HepG2 (cell line): ENCODE measurements around the gene GBGT1. TPM values are rescaled to one million over a fixed set of nuclear protein-coding genes. Genes with fewer than 3 reads are reported as not detected.

Experiments
- ATAC-seq: fragments of 200-7000 bp; cut with Tn5 transposase; 3 replicates; pipeline ENCODE4 v1.9.1; 2020; ENCODE audit warnings: mild to moderate bottlenecking, moderate library complexity
- BruUV-seq: library from RNA; stranded (reverse); fragments of 400-500 nt; replicated peaks from 2 replicates; lab custom pipeline; 2021; lab: Mats Ljungman, UMichigan
- CTCF ChIA-PET: fragments of 300-600 bp; formaldehyde crosslinking; extraction: SDS; loops from one replicate; lab custom pipeline; 2021; ENCODE audit warnings: low total read pairs, inconsistent platforms, low intra/inter-chr PET ratio; lab: Yijun Ruan, JAX
- POLR2A ChIA-PET: fragments of 350-600 bp; sonication (Branson Sonifier 250); formaldehyde crosslinking; loops from one replicate; lab custom pipeline; 2020; ENCODE audit warnings: antibody characterized with exemption, inconsistent platforms; lab: Yijun Ruan, JAX
- DNase-seq: peaks from one replicate; pipeline ENCODE4 v3.0.0-alpha.2; 2015; ENCODE audit warnings: low spot score
- FAIRE-seq: peaks from 3 replicates; lab custom pipeline; 2011; peaks lifted over from hg19 to GRCh38; lab: Jason Lieb, UNC
- H2AFZ ChIP-seq: one replicate; pipeline ENCODE4 v1.6.1; 2011; ENCODE audit warnings: low read length, inconsistent platforms
- H3K27ac ChIP-seq: fragments of 300-600 bp; 3 replicates; pipeline ENCODE4 v1.8.0; 2011; ENCODE audit warnings: mixed run types, mild to moderate bottlenecking, mixed read lengths, low read length, inconsistent platforms; ENCODE audit not compliant: insufficient read depth; ENCODE audit errors: extremely low read length
- H3K27me3 ChIP-seq, 2 experiments: fragments of 200-600 bp in 1 of 2; 2 replicates in 1 of 2; 3 replicates in 1 of 2; pipeline versions ENCODE4 v1.6.0 to v1.8.0; 2011; ENCODE audit warnings: low read length in 2 of 2, mild to moderate bottlenecking in 2 of 2, moderate library complexity in 2 of 2, inconsistent platforms in 1 of 2; ENCODE audit not compliant: insufficient read depth in 2 of 2, control insufficient read depth in 1 of 2
- H3K36me3 ChIP-seq, 2 experiments: fragments of 200-600 bp in 1 of 2; replicated peaks in 1 of 2; 2 replicates in 1 of 2; 3 replicates in 1 of 2; pipeline versions ENCODE4 v1.5.1 to v1.8.0; 2011; ENCODE audit warnings: low read length in 2 of 2, inconsistent platforms in 1 of 2; ENCODE audit not compliant: insufficient read depth in 2 of 2, control insufficient read depth in 1 of 2
- H3K4me1 ChIP-seq: 2 replicates; pipeline ENCODE4 v1.5.1; 2012; ENCODE audit warnings: low read length, inconsistent platforms; ENCODE audit not compliant: insufficient read depth
- H3K4me2 ChIP-seq: 2 replicates; pipeline ENCODE4 v1.6.0; 2011; ENCODE audit warnings: low read depth, low read length, inconsistent platforms
- H3K4me3 ChIP-seq, 3 experiments: fragments of 200-600 bp in 1 of 3; sonication (generic), shearing (Covaris generic) in 1 of 3; replicated peaks in 1 of 3; 2 replicates each; pipeline ENCODE4 v1.5.1; 2011 to 2016; ENCODE audit warnings: low read length in 3 of 3, inconsistent platforms in 2 of 3, low read depth in 2 of 3, mild to moderate bottlenecking in 2 of 3, control low read depth in 1 of 3, mixed read lengths in 1 of 3; ENCODE audit not compliant: insufficient read depth in 1 of 3
- H3K79me2 ChIP-seq: one replicate; pipeline ENCODE4 v1.6.1; 2011; ENCODE audit warnings: low read length, inconsistent platforms; ENCODE audit not compliant: insufficient read depth
- H3K9ac ChIP-seq: 2 replicates; pipeline ENCODE4 v1.6.0; 2011; ENCODE audit warnings: mild to moderate bottlenecking, low read depth, low read length, inconsistent platforms; ENCODE audit not compliant: insufficient read depth
- H3K9me3 ChIP-seq: 2 replicates; pipeline ENCODE4 v1.5.1; 2012; ENCODE audit warnings: mild to moderate bottlenecking, low read length
- H4K20me1 ChIP-seq: 2 replicates; pipeline ENCODE4 v1.6.0; 2011; ENCODE audit warnings: inconsistent platforms, mild to moderate bottlenecking, low read length, moderate library complexity; ENCODE audit not compliant: insufficient read depth
- CTCF ChIP-seq: sonication (generic); formaldehyde crosslinking; IDR thresholded peaks from 2 replicates; pipeline ENCODE4 v1.5.0; 2020; ENCODE audit warnings: mild to moderate bottlenecking, missing genetic modification reagents, moderate library complexity
- FOSL1 ChIP-seq: sonication (generic); formaldehyde crosslinking; IDR thresholded peaks from 2 replicates; pipeline ENCODE4 v1.9.0; 2021; ENCODE audit warnings: missing genetic modification reagents, borderline replicate concordance
- HNRNPL ChIP-seq: fragments of 200-400 bp; formaldehyde crosslinking; IDR thresholded peaks from 2 replicates; pipeline ENCODE4 v1.6.1; 2017; ENCODE audit warnings: mild to moderate bottlenecking, low read depth, low read length
- HNRNPLL ChIP-seq: fragments of 200-400 bp; formaldehyde crosslinking; IDR thresholded peaks from 2 replicates; pipeline ENCODE4 v1.6.1; 2017; ENCODE audit warnings: mild to moderate bottlenecking, low read depth, low read length; ENCODE audit not compliant: poor library complexity, severe bottlenecking
- MAFF ChIP-seq: IDR thresholded peaks from 2 replicates; pipeline ENCODE4 v1.6.1; 2011; ENCODE audit warnings: low read depth, low read length, improper control_type of control experiment
- RARG ChIP-seq: sonication (generic); formaldehyde crosslinking; IDR thresholded peaks from 2 replicates; pipeline ENCODE4 v1.4.0; 2020; ENCODE audit warnings: low read depth, mild to moderate bottlenecking, missing genetic modification reagents
- SAP130 ChIP-seq: IDR thresholded peaks from 2 replicates; pipeline ENCODE4 v1.6.1; 2016; ENCODE audit warnings: low read depth
- ZNF496 ChIP-seq: sonication (generic); formaldehyde crosslinking; IDR thresholded peaks from 2 replicates; pipeline ENCODE4 v1.8.1; 2023; ENCODE audit warnings: mild to moderate bottlenecking, moderate library complexity, missing genetic modification reagents; ENCODE audit not compliant: insufficient replicate concordance
- ZNF530 ChIP-seq: sonication (generic); formaldehyde crosslinking; IDR thresholded peaks from 2 replicates; pipeline ENCODE4 v1.5.0; 2020; ENCODE audit warnings: low read depth, mild to moderate bottlenecking, missing genetic modification reagents
- ZNF564 ChIP-seq: sonication (generic); formaldehyde crosslinking; IDR thresholded peaks from 2 replicates; pipeline ENCODE4 v1.8.1; 2023; ENCODE audit warnings: mild to moderate bottlenecking, missing genetic modification reagents
- ZNF607 ChIP-seq: sonication (generic); formaldehyde crosslinking; IDR thresholded peaks from 2 replicates; pipeline ENCODE4 v1.5.1; 2020; ENCODE audit warnings: missing genetic modification reagents, mild to moderate bottlenecking, borderline replicate concordance
- WGBS: methylation state at CpG from one replicate; pipeline ENCODE4 v1.1.6; 2017; ENCODE audit warnings: low lambda C conversion rate; 5-methylcytosine and 5-hydroxymethylcytosine counted together
- in situ Hi-C: cut with HindIII; loops from 2 replicates; pipeline ENCODE4 v1.10.0; 2017; ENCODE audit warnings: low pct_unique_long_range_greater_than_20kb; ENCODE audit not compliant: extremely low pct_ligation_motif_present
- intact Hi-C: fragments of 100-400 bp; cut with micrococcal nuclease; formaldehyde crosslinking; loops from one replicate; pipeline ENCODE4 v1.10.0; 2022; ENCODE audit not compliant: unreplicated experiment
- polyA plus RNA-seq, 8 experiments: library from polyadenylated mRNA; depleted of rRNA in 3 of 8; stranded (reverse) in 7 of 8; unstranded in 1 of 8; fragments of >200 nt; fragmentation: Illumina TruSeq in 4 of 8; extraction: Trizol in 4 of 8; gene quantifications; 2 replicates each; pipeline versions ENCODE4 v1.2.1 to v1.2.3, GENCODE V29; 2011 to 2016; ENCODE audit warnings: low read depth in 4 of 8, missing spikeins in 1 of 8, mixed read lengths in 1 of 8; ENCODE audit not compliant: insufficient read depth in 1 of 8
- total RNA-seq, 5 experiments: library from RNA; depleted of rRNA; stranded (reverse); fragments of >200 nt; fragmentation: Illumina TruSeq; extraction: Trizol; gene quantifications; 2 replicates each; pipeline ENCODE4 v1.2.3, GENCODE V29; 2016; ENCODE audit warnings: low read depth in 1 of 5
- TF ChIP-seq, protein P1 (sequence below): sonication (generic); formaldehyde crosslinking; IDR thresholded peaks from 2 replicates; pipeline ENCODE4 v1.8.1; 2023; ENCODE audit warnings: mild to moderate bottlenecking, missing genetic modification reagents
- TF ChIP-seq, protein P2 (sequence below): sonication (generic); formaldehyde crosslinking; IDR thresholded peaks from 2 replicates; pipeline ENCODE4 v1.4.0; 2020; ENCODE audit warnings: mild to moderate bottlenecking, missing genetic modification reagents

The GBGT1 gene
- total and polyA plus RNA-seq, 2 of the 13 experiments (the other 11 are each of a cell fraction or from before 2014, with no cell fraction given), result not detected

GRCh38 chr9:133149130-133150015, 14.3 kb downstream of the GBGT1 start (continued):
- TF ChIP-seq MAFF (no peak), ZNF496 (CRISPR knock-in tag) (no peak), ZNF530 (CRISPR knock-in tag) (no peak)

DNA sequence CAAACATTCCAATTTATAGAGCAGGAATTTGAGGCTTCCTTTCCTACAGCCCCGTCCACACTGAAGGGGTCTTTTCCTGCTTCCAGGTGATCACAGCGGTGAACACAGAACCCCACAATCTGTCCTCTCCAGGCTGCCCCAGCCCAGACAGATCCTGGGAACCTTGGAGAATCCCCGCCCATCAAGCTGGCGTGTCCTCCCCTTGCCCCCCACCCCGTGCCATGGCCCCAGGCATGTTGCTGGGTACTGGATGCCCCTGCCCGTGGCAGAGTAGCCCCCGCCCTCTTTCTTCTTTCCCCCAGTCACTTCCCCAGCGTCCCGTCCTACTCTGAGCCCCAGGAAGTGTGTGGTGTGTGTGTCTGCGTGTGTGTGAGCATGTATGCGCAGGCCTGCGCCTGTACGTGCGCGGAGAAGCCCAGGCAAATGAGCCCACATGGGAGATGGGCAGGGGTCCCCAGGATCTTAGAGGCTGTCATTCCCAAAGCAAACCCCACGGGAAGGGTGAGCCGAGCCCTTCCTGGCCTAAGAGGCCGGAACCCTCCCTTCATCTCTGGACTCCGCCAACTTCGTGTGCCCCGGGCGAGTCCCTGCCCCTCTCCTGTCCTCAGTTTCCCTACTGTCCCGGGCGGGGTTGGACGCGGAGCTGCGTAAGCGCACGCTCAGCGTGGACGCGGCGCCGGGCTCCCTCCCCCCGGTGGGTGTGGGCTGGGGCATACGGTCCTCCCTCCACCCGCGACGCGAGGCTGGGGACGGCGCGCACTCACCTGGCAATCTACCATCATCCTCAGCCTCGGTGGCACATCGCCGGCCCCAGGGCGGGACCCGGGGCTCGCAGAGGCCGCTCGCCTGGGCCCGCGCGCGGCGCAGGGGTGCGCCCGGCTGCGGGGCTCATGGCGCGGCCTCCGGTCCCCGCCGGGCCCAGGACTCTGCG, 15.2 kb downstream of the GBGT1 start:
- ATAC-seq (peak; percentile 5), DNase-seq (no peak), FAIRE-seq (no peak)
- Histone ChIP-seq H3K27me3 (peaks cover 0 to 3% of the 10 kb centered on the region in 2 experiments; a peak in 1 of 5 replicates), H4K20me1 (peaks cover 8% of the 10 kb centered on the region; the same call in 1 of the 2 replicates), H3K36me3 (no peaks in the 10 kb centered on the region), H3K79me2 (peaks cover 5% of the 10 kb centered on the region), H3K9ac (peak overlapping the region; percentile 85), H3K9me3 (no peaks in the 10 kb centered on the region), H3K4me1 (peaks cover 61% of the 10 kb centered on the region), H3K4me2 (peak overlapping the region; percentile 100), H3K27ac (peak overlapping the region; percentile 80), H3K4me3 (peak overlapping the region; percentile 84 to 88 (median 88)), H2AFZ (no peak overlapping the region)
- WGBS, result 2% methylated on average over 29 of the region's 65 CpGs
- intact Hi-C loops, result loop anchor here (5.0 kb wide), 2 partner anchors 106 to 121 kb away; no protein-coding TSS in a partner anchor
- no TSS peak for BruUV-seq
- in situ Hi-C loops, result loop anchor here (5.0 to 10.0 kb wide), 2 partner anchors 41 to 104 kb away; no protein-coding TSS in a partner anchor
- ChIA-PET POLR2A (interaction anchor here (1.0 to 2.0 kb wide), 7 partner anchors 10 to 311 kb away, joined by 3 to 12 read pairs (median 4); partner anchors contain the start of genes CACFD1, GTF3C5, MED22 and RALGDS), CTCF (interaction anchor here (0.6 to 5.7 kb wide), 3 partner anchors 13 to 126 kb away, joined by 3 to 70 read pairs (median 3); no protein-coding TSS in a partner anchor)
- TF ChIP-seq SAP130 (CRISPR knock-in tag) (peak; percentile 42), RARG (CRISPR knock-in tag) (no peak), ZNF607 (CRISPR knock-in tag) (0 out of 2 replicates have a peak, but pooled peaks have one; percentile 11), HNRNPL (0 out of 2 replicates have a peak, but pooled peaks have one; percentile 37), CTCF (CRISPR knock-in tag) (peak; percentile 7; the same call in 1 of the 2 replicates), HNRNPLL (peak; percentile 49), ZNF564 (no peak), FOSL1 (CRISPR knock-in tag) (no peak)
- TF ChIP-seq, protein P1, sequence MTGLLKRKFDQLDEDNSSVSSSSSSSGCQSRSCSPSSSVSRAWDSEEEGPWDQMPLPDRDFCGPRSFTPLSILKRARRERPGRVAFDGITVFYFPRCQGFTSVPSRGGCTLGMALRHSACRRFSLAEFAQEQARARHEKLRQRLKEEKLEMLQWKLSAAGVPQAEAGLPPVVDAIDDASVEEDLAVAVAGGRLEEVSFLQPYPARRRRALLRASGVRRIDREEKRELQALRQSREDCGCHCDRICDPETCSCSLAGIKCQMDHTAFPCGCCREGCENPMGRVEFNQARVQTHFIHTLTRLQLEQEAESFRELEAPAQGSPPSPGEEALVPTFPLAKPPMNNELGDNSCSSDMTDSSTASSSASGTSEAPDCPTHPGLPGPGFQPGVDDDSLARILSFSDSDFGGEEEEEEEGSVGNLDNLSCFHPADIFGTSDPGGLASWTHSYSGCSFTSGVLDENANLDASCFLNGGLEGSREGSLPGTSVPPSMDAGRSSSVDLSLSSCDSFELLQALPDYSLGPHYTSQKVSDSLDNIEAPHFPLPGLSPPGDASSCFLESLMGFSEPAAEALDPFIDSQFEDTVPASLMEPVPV (CRISPR knock-in tag), result 0 out of 2 replicates have a peak, but pooled peaks have one; percentile 8
- TF ChIP-seq, protein P2, sequence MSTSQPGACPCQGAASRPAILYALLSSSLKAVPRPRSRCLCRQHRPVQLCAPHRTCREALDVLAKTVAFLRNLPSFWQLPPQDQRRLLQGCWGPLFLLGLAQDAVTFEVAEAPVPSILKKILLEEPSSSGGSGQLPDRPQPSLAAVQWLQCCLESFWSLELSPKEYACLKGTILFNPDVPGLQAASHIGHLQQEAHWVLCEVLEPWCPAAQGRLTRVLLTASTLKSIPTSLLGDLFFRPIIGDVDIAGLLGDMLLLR (CRISPR knock-in tag), result 0 out of 2 replicates have a peak, but pooled peaks have one; percentile 32
